Measurements from ENCODE around the gene NCAPH2. TPM values are rescaled to one million over a fixed set of nuclear protein-coding genes. Genes with fewer than 3 reads are reported as not detected.

The NCAPH2 gene
- total and polyA plus RNA-seq, 9 of the 15 experiments (the other 6 are each of a cell fraction or from before 2014, with no cell fraction given) = 3.6 to 88.6 (median 32.4) TPM

- TF ChIP-seq POLR2AphosphoS5 (IDR thresholded peaks at IDR 0.05; ENCODE audit: control insufficient read depth, insufficient read depth, low read depth, low read length) = no peak
- no peak for TF ChIP-seq ERF (CRISPR knock-in tag; IDR thresholded peaks at IDR 0.05)
- no peak for TF ChIP-seq NR2C1 (IDR thresholded peaks at IDR 0.05)
- no peak for TF ChIP-seq NR2C1 (tag; IDR thresholded peaks at IDR 0.05)
- TF ChIP-seq TOE1 (IDR thresholded peaks at IDR 0.05; ENCODE audit: borderline replicate concordance) = no peak
- no peak for TF ChIP-seq TOE1 (CRISPR knock-in tag; IDR thresholded peaks at IDR 0.05; ENCODE audit: borderline replicate concordance, low read depth)
Measured at GRCh38 chr22:50560034-50560433, 52.0 kb downstream of the NCAPH2 start (continued).

GRCh38 chr22:50561401-50562358 is 53.7 kb downstream of the NCAPH2 start:
- H3K27me3 ChIP-seq (ENCODE audit: control insufficient read depth in 2 of 2, insufficient read depth in 2 of 2, low read length in 2 of 2) = no peaks in the 10 kb centered on the region
- H2AFZ ChIP-seq (ENCODE audit: low read depth, low read length) = no peak overlapping the region
- no TSS peak for BruUV-seq (replicated peaks)
- H3K79me2 ChIP-seq (ENCODE audit: control insufficient read depth, insufficient read depth, low read length) = no peaks in the 10 kb centered on the region
- no peak overlapping the region for H3K4me3 ChIP-seq
- 0 out of 2 replicates have a peak, but pooled peaks have one; percentile 20 for TF ChIP-seq ZEB2 (IDR thresholded peaks at IDR 0.05)
- no peak for TF ChIP-seq ETV1 (tag; conservative IDR thresholded peaks at IDR 0.05; ENCODE audit: low read depth)
- no peaks in the 10 kb centered on the region for H3K9me3 ChIP-seq (replicated peaks; ENCODE audit: control insufficient read depth, insufficient read depth, low read depth, low read length)
- ATAC-seq (no peak), FAIRE-seq (no peak), DNase-seq (ENCODE audit: extremely low read depth in 1 of 4, low spot score in 3 of 4) (no peak)
- 64% methylated on average over 7 of the region's 34 CpGs for WGBS (ENCODE audit: insufficient coverage, low coverage, missing lambda C conversion rate)
- no peak overlapping the region for H3K9ac ChIP-seq (ENCODE audit: insufficient read depth in 1 of 2, low read depth in 2 of 2, low read length in 2 of 2)
- H3K4me2 ChIP-seq (ENCODE audit: insufficient read depth, low read length) = no peak overlapping the region
- H3K4me1 ChIP-seq (replicated peaks in 1 of 2; ENCODE audit: control insufficient read depth in 2 of 2, insufficient read depth in 2 of 2, low read length in 2 of 2) = peaks cover 0 to 13% of the 10 kb centered on the region in 2 experiments; a peak in 2 of 5 replicates
- no peaks in the 10 kb centered on the region for H3K36me3 ChIP-seq (ENCODE audit: control insufficient read depth, insufficient read depth, low read length)
- H4K20me1 ChIP-seq (replicated peaks; ENCODE audit: control insufficient read depth, insufficient read depth, low read length) = no peaks in the 10 kb centered on the region
- ChIA-PET POLR2A (no interaction called here), CTCF (ENCODE audit: low intra/inter-chr PET ratio) (no interaction called here)
- no peak overlapping the region for H3K27ac ChIP-seq (ENCODE audit: extremely low read depth, low read depth, low read length)
- intact Hi-C loops (cut with micrococcal nuclease) = loop anchor here (5.0 kb wide), 1 partner anchor 34 kb away; the partner anchor contains the start of gene SCO2
- in situ Hi-C loops (cut with MboI) = no loop called here
- H3K9me1 ChIP-seq (ENCODE audit: control insufficient read depth, insufficient read depth, low read length) = no peaks in the 10 kb centered on the region
